WTC11 (cell line): ENCODE measurements around the gene CDK12. TPM values are rescaled to one million over a fixed set of nuclear protein-coding genes. Genes with fewer than 3 reads are reported as not detected.

Experiments used
- ATAC-seq: fragments of 200-7000 bp; cut with Tn5 transposase; 2 replicates; pipeline ENCODE4 v1.10.0; 2021; ENCODE audit warnings: mild to moderate bottlenecking, moderate library complexity
- CTCF ChIA-PET: fragments of 300-600 bp; sonication (Branson Sonifier 250); formaldehyde crosslinking; loops from one replicate; lab custom pipeline; 2021; ENCODE audit warnings: antibody characterized with exemption; lab: Charles Lee
- POLR2A ChIA-PET: fragments of 350-600 bp; sonication (Branson Sonifier 250); formaldehyde crosslinking; loops from one replicate; lab custom pipeline; 2021; ENCODE audit warnings: antibody characterized with exemption; lab: Charles Lee
- DNase-seq: peaks from one replicate; pipeline ENCODE4 v3.0.0; 2021; ENCODE audit warnings: low spot score
- H3K27ac Mint-ChIP-seq: 2 replicates; pipeline ENCODE4 v1.8.0; 2021; ENCODE audit warnings: mixed read lengths
- H3K27me3 Mint-ChIP-seq: 2 replicates; pipeline ENCODE4 v1.8.0; 2021; ENCODE audit warnings: low read depth, mild to moderate bottlenecking, moderate library complexity, mixed read lengths
- H3K36me3 Mint-ChIP-seq: 2 replicates; pipeline ENCODE4 v1.8.0; 2021; ENCODE audit warnings: mixed read lengths
- H3K4me1 Mint-ChIP-seq: 2 replicates; pipeline ENCODE4 v1.8.0; 2022; ENCODE audit warnings: mixed read lengths
- H3K4me3 Mint-ChIP-seq: 2 replicates; pipeline ENCODE4 v1.8.0; 2021; ENCODE audit warnings: mild to moderate bottlenecking, moderate library complexity, mixed read lengths
- H3K9me3 Mint-ChIP-seq: 2 replicates; pipeline ENCODE4 v1.8.0; 2021; ENCODE audit warnings: mixed read lengths
- EMX1 ChIP-seq: fragments of 250-450 bp; sonication (Bioruptor Pico); IDR thresholded peaks from 2 replicates; pipeline ENCODE4 v1.8.0; 2021; ENCODE audit warnings: mild to moderate bottlenecking
- ERG ChIP-seq: fragments of 250-450 bp; sonication (Bioruptor Pico); IDR thresholded peaks from 2 replicates; pipeline ENCODE4 v1.8.0; 2021; ENCODE audit warnings: mild to moderate bottlenecking
- FOXP1 ChIP-seq: sonication (generic); formaldehyde crosslinking; IDR thresholded peaks from 2 replicates; pipeline ENCODE4 v1.8.0; 2022; ENCODE audit warnings: missing genetic modification reagents, mild to moderate bottlenecking, moderate library complexity, borderline replicate concordance
- NFATC4 ChIP-seq: fragments of 250-450 bp; sonication (Bioruptor Pico); IDR thresholded peaks from 2 replicates; pipeline ENCODE4 v1.9.0; 2021; ENCODE audit warnings: mild to moderate bottlenecking
- NFE2L1 ChIP-seq: sonication (generic); formaldehyde crosslinking; IDR thresholded peaks from 2 replicates; pipeline ENCODE4 v1.8.1; 2023; ENCODE audit warnings: missing genetic modification reagents
- PRRX2 ChIP-seq: fragments of 250-450 bp; sonication (Bioruptor Pico); IDR thresholded peaks from 2 replicates; pipeline ENCODE4 v1.8.0; 2021; ENCODE audit warnings: mild to moderate bottlenecking
- SOX15 ChIP-seq: fragments of 250-450 bp; sonication (Bioruptor Pico); IDR thresholded peaks from 2 replicates; pipeline ENCODE4 v1.9.0; 2021; ENCODE audit warnings: mild to moderate bottlenecking
- TCF7 ChIP-seq: sonication (generic); formaldehyde crosslinking; IDR thresholded peaks from 2 replicates; pipeline ENCODE4 v1.8.0; 2022; ENCODE audit warnings: mild to moderate bottlenecking, low read depth, missing genetic modification reagents, moderate library complexity
- TEAD4 ChIP-seq: sonication (generic); formaldehyde crosslinking; IDR thresholded peaks from 2 replicates; pipeline ENCODE4 v1.8.0; 2022; ENCODE audit warnings: mild to moderate bottlenecking, missing genetic modification reagents
- ZSCAN18 ChIP-seq: fragments of 250-450 bp; sonication (Bioruptor Pico); IDR thresholded peaks from 2 replicates; pipeline ENCODE4 v2.1.2; 2022; ENCODE audit warnings: mild to moderate bottlenecking, moderate library complexity
- total RNA-seq: library from RNA; stranded (reverse); gene quantifications from 3 replicates; pipeline ENCODE4 v1.2.3, GENCODE V29; 2021
- TF ChIP-seq, protein P1 (sequence below): sonication (generic); formaldehyde crosslinking; IDR thresholded peaks from 2 replicates; pipeline ENCODE4 v1.8.1; 2022; ENCODE audit warnings: mild to moderate bottlenecking, moderate library complexity, missing genetic modification reagents
- TF ChIP-seq, protein P2 (sequence below): sonication (generic); formaldehyde crosslinking; IDR thresholded peaks from 2 replicates; pipeline ENCODE4 v1.8.0; 2023; ENCODE audit warnings: missing genetic modification reagents, mild to moderate bottlenecking, borderline replicate concordance

Gene CDK12
- total RNA-seq, 1 experiment from 2014 or later = 58.4 TPM

DNA sequence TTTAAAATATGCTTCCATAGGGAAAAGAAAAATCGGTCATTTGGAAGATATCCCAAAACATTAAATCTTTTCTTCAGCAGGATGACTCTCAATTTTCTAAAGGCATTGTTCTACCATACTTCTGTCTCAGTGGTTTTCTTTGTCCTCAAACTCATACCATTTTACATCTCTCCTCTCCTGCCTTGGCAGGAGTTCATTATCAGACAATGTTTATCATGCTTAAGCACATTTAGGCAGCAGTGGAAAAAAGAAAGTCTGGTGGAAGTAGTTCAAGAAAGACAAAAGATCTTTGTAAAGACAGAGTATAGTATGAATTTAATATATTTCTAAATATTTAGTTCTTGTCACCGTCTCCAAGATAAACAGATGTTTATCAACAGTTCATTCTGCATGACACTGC, 68.2 kb downstream of the CDK12 start:
- no peak overlapping the region for H3K27ac Mint-ChIP-seq
- ATAC-seq (no peak), DNase-seq (no peak)
- POLR2A ChIA-PET = no interaction called here
- H3K27me3 Mint-ChIP-seq = no peaks in the 10 kb centered on the region
- TF ChIP-seq PRRX2 = no peak
- TF ChIP-seq TCF7 = no peak
- TF ChIP-seq FOXP1 (CRISPR knock-in tag) = no peak
- no peak overlapping the region for H3K4me3 Mint-ChIP-seq
- H3K9me3 Mint-ChIP-seq = no peaks in the 10 kb centered on the region
- no peaks in the 10 kb centered on the region for H3K4me1 Mint-ChIP-seq
- H3K36me3 Mint-ChIP-seq = peaks cover 57% of the 10 kb centered on the region
- CTCF ChIA-PET = no interaction called here

GRCh38 chr17:39530513-39530912, 69.2 kb downstream of the CDK12 start:
- ATAC-seq = no peak
- POLR2A ChIA-PET = no interaction called here
- Mint-ChIP-seq H3K4me3 (no peak overlapping the region), H3K27me3 (no peaks in the 10 kb centered on the region), H3K27ac (no peak overlapping the region), H3K36me3 (peaks cover 47% of the 10 kb centered on the region), H3K9me3 (no peaks in the 10 kb centered on the region), H3K4me1 (no peaks in the 10 kb centered on the region)
- DNase-seq = no peak
- CTCF ChIA-PET = no interaction called here
- TF ChIP-seq NFATC4 (CRISPR knock-in tag) (no peak), TEAD4 (no peak), ERG (CRISPR knock-in tag) (no peak), ZSCAN18 (CRISPR knock-in tag) (no peak)
- TF ChIP-seq, protein P1, sequence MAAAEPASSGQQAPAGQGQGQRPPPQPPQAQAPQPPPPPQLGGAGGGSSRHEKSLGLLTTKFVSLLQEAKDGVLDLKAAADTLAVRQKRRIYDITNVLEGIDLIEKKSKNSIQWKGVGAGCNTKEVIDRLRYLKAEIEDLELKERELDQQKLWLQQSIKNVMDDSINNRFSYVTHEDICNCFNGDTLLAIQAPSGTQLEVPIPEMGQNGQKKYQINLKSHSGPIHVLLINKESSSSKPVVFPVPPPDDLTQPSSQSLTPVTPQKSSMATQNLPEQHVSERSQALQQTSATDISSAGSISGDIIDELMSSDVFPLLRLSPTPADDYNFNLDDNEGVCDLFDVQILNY (CRISPR knock-in tag) = no peak

- Mint-ChIP-seq H3K36me3 (peaks cover 39% of the 10 kb centered on the region), H3K4me3 (no peak overlapping the region), H3K27ac (no peak overlapping the region), H3K9me3 (no peaks in the 10 kb centered on the region), H3K4me1 (no peaks in the 10 kb centered on the region), H3K27me3 (no peaks in the 10 kb centered on the region)
- ATAC-seq (no peak), DNase-seq (no peak)
- POLR2A ChIA-PET = no interaction called here
- TF ChIP-seq EMX1 (CRISPR knock-in tag) (no peak), SOX15 (CRISPR knock-in tag) (no peak), ZSCAN18 (CRISPR knock-in tag) (no peak), NFE2L1 (CRISPR knock-in tag) (no peak)
- TF ChIP-seq, protein P2, sequence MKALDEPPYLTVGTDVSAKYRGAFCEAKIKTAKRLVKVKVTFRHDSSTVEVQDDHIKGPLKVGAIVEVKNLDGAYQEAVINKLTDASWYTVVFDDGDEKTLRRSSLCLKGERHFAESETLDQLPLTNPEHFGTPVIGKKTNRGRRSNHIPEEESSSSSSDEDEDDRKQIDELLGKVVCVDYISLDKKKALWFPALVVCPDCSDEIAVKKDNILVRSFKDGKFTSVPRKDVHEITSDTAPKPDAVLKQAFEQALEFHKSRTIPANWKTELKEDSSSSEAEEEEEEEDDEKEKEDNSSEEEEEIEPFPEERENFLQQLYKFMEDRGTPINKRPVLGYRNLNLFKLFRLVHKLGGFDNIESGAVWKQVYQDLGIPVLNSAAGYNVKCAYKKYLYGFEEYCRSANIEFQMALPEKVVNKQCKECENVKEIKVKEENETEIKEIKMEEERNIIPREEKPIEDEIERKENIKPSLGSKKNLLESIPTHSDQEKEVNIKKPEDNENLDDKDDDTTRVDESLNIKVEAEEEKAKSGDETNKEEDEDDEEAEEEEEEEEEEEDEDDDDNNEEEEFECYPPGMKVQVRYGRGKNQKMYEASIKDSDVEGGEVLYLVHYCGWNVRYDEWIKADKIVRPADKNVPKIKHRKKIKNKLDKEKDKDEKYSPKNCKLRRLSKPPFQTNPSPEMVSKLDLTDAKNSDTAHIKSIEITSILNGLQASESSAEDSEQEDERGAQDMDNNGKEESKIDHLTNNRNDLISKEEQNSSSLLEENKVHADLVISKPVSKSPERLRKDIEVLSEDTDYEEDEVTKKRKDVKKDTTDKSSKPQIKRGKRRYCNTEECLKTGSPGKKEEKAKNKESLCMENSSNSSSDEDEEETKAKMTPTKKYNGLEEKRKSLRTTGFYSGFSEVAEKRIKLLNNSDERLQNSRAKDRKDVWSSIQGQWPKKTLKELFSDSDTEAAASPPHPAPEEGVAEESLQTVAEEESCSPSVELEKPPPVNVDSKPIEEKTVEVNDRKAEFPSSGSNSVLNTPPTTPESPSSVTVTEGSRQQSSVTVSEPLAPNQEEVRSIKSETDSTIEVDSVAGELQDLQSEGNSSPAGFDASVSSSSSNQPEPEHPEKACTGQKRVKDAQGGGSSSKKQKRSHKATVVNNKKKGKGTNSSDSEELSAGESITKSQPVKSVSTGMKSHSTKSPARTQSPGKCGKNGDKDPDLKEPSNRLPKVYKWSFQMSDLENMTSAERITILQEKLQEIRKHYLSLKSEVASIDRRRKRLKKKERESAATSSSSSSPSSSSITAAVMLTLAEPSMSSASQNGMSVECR (CRISPR knock-in tag) = no peak
- TF ChIP-seq, all 79 proteins: peak for 0
- CTCF ChIA-PET = no interaction called here
Measured at GRCh38 chr17:39531252-39531651, 70.0 kb downstream of the CDK12 start.
